ENCODE measurements around the gene WDFY2.

DNA sequence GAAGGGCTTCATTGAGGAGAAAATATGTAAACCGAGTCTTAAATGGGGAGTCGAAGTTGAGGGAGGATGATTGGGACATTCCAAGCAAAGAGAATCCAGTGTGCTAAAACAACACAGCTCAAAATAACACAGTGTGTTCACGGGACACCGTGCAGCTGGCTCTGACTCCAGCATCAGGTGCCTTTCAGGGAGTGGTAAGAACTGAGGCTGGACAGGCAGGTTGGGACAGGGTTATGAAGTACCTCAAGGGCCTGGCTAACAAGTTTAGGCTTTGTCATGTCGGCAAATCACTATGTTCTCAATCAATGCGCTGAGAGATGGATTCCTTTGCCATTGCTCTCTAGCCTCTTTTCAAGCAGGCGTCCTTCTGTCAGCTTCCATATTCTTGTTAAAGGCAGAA is 27.5 kb upstream of the WDFY2 start:
- TF ChIP-seq POLR2A (IDR thresholded peaks at IDR 0.05) = no peak
- TF ChIP-seq CTCF (IDR thresholded peaks at IDR 0.05) = no peak

Data from body of pancreas (tissue), 4 donors.